Prostate gland (tissue), 2 donors: ENCODE data around the gene PRKCQ. TPM values are rescaled to one million over a fixed set of nuclear protein-coding genes. Genes with fewer than 3 reads are reported as not detected.

Experiments
- DNase-seq: peaks from one replicate; pipeline ENCODE4 v3.0.0-alpha.2; 2019; ENCODE audit warnings: low spot score
- H3K27ac ChIP-seq, 2 donors: fragments of 200-600 bp; sonication (generic); 2 replicates each; pipeline ENCODE4 v1.5.1; 2017 to 2019
- H3K27me3 ChIP-seq: fragments of 200-600 bp; sonication (generic); replicated peaks from 2 replicates; pipeline ENCODE4 v1.5.1; 2019; ENCODE audit not compliant: insufficient read depth
- H3K36me3 ChIP-seq, 2 donors: fragments of 200-600 bp; sonication (generic); 1 replicate in 1 of 2; 2 replicates in 1 of 2; pipeline versions ENCODE4 v1.5.1 to v1.8.1; 2017 to 2019
- H3K4me1 ChIP-seq: fragments of 200-600 bp; sonication (generic); replicated peaks from 2 replicates; pipeline ENCODE4 v1.5.1; 2019
- H3K4me3 ChIP-seq, 2 donors: fragments of 200-600 bp; sonication (generic); 2 replicates each; pipeline ENCODE4 v1.5.1; 2017 to 2019
- H3K9me3 ChIP-seq: fragments of 200-600 bp; sonication (generic); 2 replicates; pipeline ENCODE4 v1.5.1; 2017
- CTCF ChIP-seq, 4 experiments: fragments of 200-600 bp in 2 of 4; fragments of 450-650 bp in 2 of 4; sonication (generic) in 2 of 4; IDR thresholded peaks; 1 replicate in 3 of 4; 2 replicates in 1 of 4; pipeline ENCODE4 v1.5.1; 2016 to 2019; ENCODE audit warnings: antibody characterized with exemption in 4 of 4, mild to moderate bottlenecking in 2 of 4, moderate library complexity in 2 of 4
- POLR2A ChIP-seq: fragments of 450-650 bp; IDR thresholded peaks from one replicate; pipeline ENCODE4 v1.6.1; 2016; ENCODE audit warnings: antibody characterized with exemption, mild to moderate bottlenecking
- POLR2AphosphoS5 ChIP-seq: sonication (generic); formaldehyde crosslinking; IDR thresholded peaks from one replicate; pipeline ENCODE4 v1.6.1; 2017; ENCODE audit warnings: antibody characterized with exemption
- WGBS: methylation state at CpG from one replicate; pipeline ENCODE4 v1.1.5; 2018; 5-methylcytosine and 5-hydroxymethylcytosine counted together
- intact Hi-C: fragments of 100-400 bp; cut with DNase I; formaldehyde crosslinking; loops from one replicate; pipeline ENCODE4 v1.14.2; 2022
- total RNA-seq, 2 donors: library from RNA; depleted of rRNA; stranded (reverse); fragments of >200 nt; gene quantifications; one replicate each; pipeline ENCODE4 v1.1.0, GENCODE V29; 2016

PRKCQ gene
- total RNA-seq, 2 donors from 2014 or later: 0.87 to 1.4 TPM

- WGBS: 91% methylated on average over 13 of the region's 13 CpGs
- no peaks in the 10 kb centered on the region for H3K9me3 ChIP-seq
- TF ChIP-seq POLR2A: no peak
- DNase-seq: no peak
- no peak overlapping the region for H3K4me3 ChIP-seq
- no peak overlapping the region for H3K27ac ChIP-seq
- no peaks in the 10 kb centered on the region for H3K27me3 ChIP-seq
- H3K4me1 ChIP-seq: no peaks in the 10 kb centered on the region
- H3K36me3 ChIP-seq: no peaks in the 10 kb centered on the region
- intact Hi-C loops: no loop called here
These were observed 85.0 kb downstream of the PRKCQ start for GRCh38 chr10:6494936-6495592.

GRCh38 chr10:6494442-6494819 lies 85.6 kb downstream of the PRKCQ start:
- Histone ChIP-seq H3K4me1 (no peaks in the 10 kb centered on the region), H3K9me3 (no peaks in the 10 kb centered on the region), H3K36me3 (no peaks in the 10 kb centered on the region), H3K27ac (no peak overlapping the region), H3K27me3 (no peaks in the 10 kb centered on the region), H3K4me3 (no peak overlapping the region)
- intact Hi-C loops: no loop called here
- TF ChIP-seq POLR2AphosphoS5: no peak
- TF ChIP-seq CTCF (IDR thresholded peaks at IDR 0.05): no peak
- TF ChIP-seq POLR2A: no peak
- no peak for DNase-seq
- 66% methylated on average over 2 of the region's 2 CpGs for WGBS

- intact Hi-C loops: no loop called here
- H3K9me3 ChIP-seq: no peaks in the 10 kb centered on the region
- no peaks in the 10 kb centered on the region for H3K27me3 ChIP-seq
- no peaks in the 10 kb centered on the region for H3K4me1 ChIP-seq
- TF ChIP-seq POLR2AphosphoS5 (no peak), CTCF (IDR thresholded peaks at IDR 0.05) (no peak), POLR2A (no peak)
- H3K36me3 ChIP-seq: no peaks in the 10 kb centered on the region
- no peak for DNase-seq
- 60% methylated on average over 11 of the region's 11 CpGs for WGBS
- no peak overlapping the region for H3K27ac ChIP-seq
- no peak overlapping the region for H3K4me3 ChIP-seq
These were observed 86.3 kb downstream of the PRKCQ start for GRCh38 chr10:6493521-6494441.

GRCh38 chr10:6492896-6493295 lies 87.2 kb downstream of the PRKCQ start:
- H3K27me3 ChIP-seq: no peaks in the 10 kb centered on the region
- intact Hi-C loops: no loop called here
- 92% methylated on average over 10 of the region's 10 CpGs for WGBS

More at GRCh38 chr10:6492896-6493295, 87.2 kb downstream of the PRKCQ start:
- TF ChIP-seq CTCF (IDR thresholded peaks at IDR 0.05): no peak
- no peak for TF ChIP-seq POLR2AphosphoS5
- no peak for TF ChIP-seq POLR2A
- H3K4me1 ChIP-seq: no peaks in the 10 kb centered on the region
- DNase-seq: no peak
- no peak overlapping the region for H3K27ac ChIP-seq
- H3K36me3 ChIP-seq: no peaks in the 10 kb centered on the region
- no peaks in the 10 kb centered on the region for H3K9me3 ChIP-seq
- H3K4me3 ChIP-seq: no peak overlapping the region
